ENCODE measurements around the gene APBA2. TPM values are rescaled to one million over a fixed set of nuclear protein-coding genes. Genes with fewer than 3 reads are reported as not detected.
"Not testable (repeated sequence)": the region's sequence is repeated elsewhere in the genome, so short reads cannot be mapped to it uniquely, and the experiment has no call there.

Gene APBA2
- total RNA-seq, 4 donors from 2014 or later = 7.2 to 33.8 (median 8.8) TPM

DNA sequence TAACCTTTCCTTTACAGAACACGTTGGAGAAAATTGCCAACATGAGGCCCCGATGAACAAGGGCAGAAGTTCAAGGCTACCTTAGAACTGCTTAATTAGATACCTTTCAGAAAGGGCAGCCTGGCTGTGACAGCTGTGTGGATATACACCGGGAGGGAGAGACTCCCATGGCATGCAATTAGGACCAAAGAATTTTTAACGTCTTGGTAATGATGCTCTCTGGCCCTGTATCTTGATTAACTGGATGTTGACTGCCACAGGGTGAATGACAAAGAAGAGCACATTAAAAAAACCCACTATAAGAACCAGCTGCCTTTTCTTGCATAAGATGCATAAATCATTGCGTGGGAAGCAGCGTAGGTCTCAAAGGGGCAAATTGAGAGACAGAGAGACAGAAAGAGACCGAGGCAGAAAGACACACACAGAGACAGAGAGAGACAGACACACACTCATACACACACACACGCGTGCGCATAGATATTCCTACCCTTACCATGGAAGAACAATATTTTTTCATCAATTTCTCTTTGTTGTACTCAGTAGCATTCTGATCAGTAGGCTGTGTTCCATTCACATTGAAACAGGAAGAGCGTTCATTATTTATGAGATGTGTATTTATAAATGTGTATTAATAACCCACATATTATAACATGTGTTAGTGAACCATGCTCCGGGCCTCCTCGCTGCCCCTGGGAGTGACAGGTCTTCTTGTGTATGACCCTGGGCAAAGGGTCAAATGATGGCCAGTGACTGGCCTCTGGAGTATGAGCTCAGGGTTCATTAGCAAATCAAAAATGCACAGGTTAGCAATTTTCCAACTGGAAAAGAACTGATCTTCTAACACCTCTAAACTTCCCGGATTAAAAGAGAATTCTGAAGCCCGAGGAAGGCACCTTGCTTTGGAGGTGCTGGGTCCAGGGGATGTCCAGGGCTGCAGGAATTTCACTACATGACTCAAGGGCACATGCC is 265.0 kb downstream of the APBA2 start:
- H3K36me3 ChIP-seq = no peaks in the 10 kb centered on the region
- no peaks in the 10 kb centered on the region for H3K4me1 ChIP-seq
- peaks cover 0 to 3% (median 0%) of the 10 kb centered on the region in 4 donors for H3K9me3 ChIP-seq
- DNase-seq = no peak
- no peaks in the 10 kb centered on the region for H3K27me3 ChIP-seq
- no peak overlapping the region for H3K4me3 ChIP-seq
- no peak overlapping the region for H3K27ac ChIP-seq
- TF ChIP-seq, protein P1, sequence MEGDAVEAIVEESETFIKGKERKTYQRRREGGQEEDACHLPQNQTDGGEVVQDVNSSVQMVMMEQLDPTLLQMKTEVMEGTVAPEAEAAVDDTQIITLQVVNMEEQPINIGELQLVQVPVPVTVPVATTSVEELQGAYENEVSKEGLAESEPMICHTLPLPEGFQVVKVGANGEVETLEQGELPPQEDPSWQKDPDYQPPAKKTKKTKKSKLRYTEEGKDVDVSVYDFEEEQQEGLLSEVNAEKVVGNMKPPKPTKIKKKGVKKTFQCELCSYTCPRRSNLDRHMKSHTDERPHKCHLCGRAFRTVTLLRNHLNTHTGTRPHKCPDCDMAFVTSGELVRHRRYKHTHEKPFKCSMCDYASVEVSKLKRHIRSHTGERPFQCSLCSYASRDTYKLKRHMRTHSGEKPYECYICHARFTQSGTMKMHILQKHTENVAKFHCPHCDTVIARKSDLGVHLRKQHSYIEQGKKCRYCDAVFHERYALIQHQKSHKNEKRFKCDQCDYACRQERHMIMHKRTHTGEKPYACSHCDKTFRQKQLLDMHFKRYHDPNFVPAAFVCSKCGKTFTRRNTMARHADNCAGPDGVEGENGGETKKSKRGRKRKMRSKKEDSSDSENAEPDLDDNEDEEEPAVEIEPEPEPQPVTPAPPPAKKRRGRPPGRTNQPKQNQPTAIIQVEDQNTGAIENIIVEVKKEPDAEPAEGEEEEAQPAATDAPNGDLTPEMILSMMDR (IDR thresholded peaks at IDR 0.05) = no peak
- TF ChIP-seq POLR2A (IDR thresholded peaks at IDR 0.05) = no peak

DNA sequence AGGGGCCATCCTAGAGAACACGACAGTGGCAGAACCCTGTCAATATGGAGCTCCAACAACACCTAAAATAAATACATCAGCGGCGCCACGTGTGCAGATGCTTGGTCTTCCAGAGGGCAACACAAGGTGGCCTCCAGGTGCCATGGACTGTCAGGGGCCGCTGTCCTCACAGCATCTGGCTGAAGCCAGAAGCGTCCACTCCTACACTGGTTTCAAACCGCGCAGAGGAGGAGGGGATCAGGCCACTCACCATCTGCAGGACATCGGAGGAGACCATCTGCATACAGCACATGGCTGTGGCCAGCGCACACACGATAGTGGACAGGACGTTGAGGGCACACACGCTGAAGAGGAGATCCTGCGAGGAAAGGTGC is 265.7 kb downstream of the APBA2 start:
- Histone ChIP-seq H3K36me3 (no peaks in the 10 kb centered on the region), H3K27me3 (no peaks in the 10 kb centered on the region), H3K9me3 (peaks cover 0 to 3% (median 0%) of the 10 kb centered on the region in 4 donors), H3K4me1 (no peaks in the 10 kb centered on the region), H3K27ac (no peak overlapping the region), H3K4me3 (no peak overlapping the region)
- TF ChIP-seq, protein P1 (IDR thresholded peaks at IDR 0.05) = no peak
- TF ChIP-seq POLR2A (IDR thresholded peaks at IDR 0.05) = no peak
- no peak for DNase-seq

DNA sequence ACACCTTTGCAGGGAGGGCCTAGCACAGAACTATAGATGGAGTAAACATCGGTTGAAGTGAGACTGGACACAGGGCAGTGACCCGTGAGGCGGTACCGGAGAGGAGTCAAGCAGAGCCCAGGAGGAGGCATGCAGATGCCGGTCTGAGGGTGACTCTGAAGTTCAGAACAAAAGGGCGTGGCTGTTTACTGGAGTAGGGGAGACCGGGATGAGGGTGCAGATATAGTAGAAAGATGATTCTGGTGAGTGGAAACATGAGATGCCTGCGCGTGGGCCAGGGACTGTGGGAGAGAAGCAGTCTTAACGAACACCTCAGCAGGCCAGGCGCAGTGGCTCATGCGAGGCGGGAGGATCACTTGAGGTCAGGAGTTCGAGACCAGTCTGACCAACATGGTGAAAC is 270.7 kb downstream of the APBA2 start:
- no peak overlapping the region for H3K4me3 ChIP-seq
- no peak for DNase-seq

DNA sequence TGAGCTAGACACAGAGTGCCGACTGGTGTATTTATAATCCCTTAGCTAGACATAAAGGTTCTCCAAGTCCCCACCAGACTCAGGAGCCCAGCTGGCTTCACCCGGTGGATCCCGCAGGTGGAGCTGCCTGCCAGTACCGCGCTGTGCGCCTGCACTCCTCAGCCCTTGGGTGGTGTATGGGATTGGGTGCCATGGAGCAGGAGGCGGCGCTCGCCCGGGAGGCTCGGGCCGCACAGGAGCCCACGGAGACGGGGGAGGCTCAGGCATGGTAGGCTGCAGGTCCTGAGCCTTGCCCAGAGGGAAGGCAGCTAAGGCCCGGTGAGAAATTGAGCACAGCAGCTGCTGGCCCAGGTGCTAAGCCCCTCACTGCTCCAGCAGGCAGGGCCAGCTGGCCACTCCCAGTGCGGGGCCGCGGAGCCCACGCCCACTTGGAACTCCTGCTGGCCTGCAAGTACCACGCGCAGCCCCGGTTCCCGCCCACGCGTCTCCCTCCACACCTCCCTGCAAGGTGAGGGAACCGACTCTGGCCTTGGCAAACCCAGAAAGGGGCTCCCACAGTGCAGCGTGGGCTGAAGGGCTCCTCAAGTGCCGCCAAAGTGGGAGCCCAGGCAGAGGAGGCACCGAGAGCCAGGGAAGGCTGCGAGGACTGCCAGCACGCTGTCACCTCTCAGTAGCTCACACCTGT is 274.1 kb downstream of the APBA2 start:
- no peak for DNase-seq
- Histone ChIP-seq H3K4me3 (no peak overlapping the region), H3K9me3 (peaks cover 0 to 3% (median 0%) of the 10 kb centered on the region in 4 donors), H3K4me1 (no peaks in the 10 kb centered on the region), H3K27me3 (no peaks in the 10 kb centered on the region), H3K36me3 (no peaks in the 10 kb centered on the region), H3K27ac (no peak overlapping the region)
- no peak for TF ChIP-seq POLR2A (IDR thresholded peaks at IDR 0.05)
- TF ChIP-seq, protein P1 (IDR thresholded peaks at IDR 0.05) = no peak

More for the DNA sequence above, 270.7 kb downstream of the APBA2 start:
- Histone ChIP-seq H3K27me3 (no peaks in the 10 kb centered on the region), H3K9me3 (no peaks in the 10 kb centered on the region), H3K27ac (no peak overlapping the region), H3K36me3 (no peaks in the 10 kb centered on the region), H3K4me1 (no peaks in the 10 kb centered on the region)
- TF ChIP-seq POLR2A (IDR thresholded peaks at IDR 0.05) = no peak
- TF ChIP-seq, protein P1 (IDR thresholded peaks at IDR 0.05) = no peak

GRCh38 chr15:29162411-29162810 is 276.6 kb downstream of the APBA2 start:
- Histone ChIP-seq H3K4me1 (no peaks in the 10 kb centered on the region), H3K4me3 (no peak overlapping the region), H3K27ac (no peak overlapping the region), H3K27me3 (no peaks in the 10 kb centered on the region), H3K9me3 (peaks cover 0 to 3% (median 0%) of the 10 kb centered on the region in 4 donors), H3K36me3 (no peaks in the 10 kb centered on the region)
- no peak for DNase-seq
- no peak for TF ChIP-seq POLR2A (IDR thresholded peaks at IDR 0.05)
- TF ChIP-seq, protein P1 (IDR thresholded peaks at IDR 0.05) = no peak

GRCh38 chr15:29167122-29167521 is 281.3 kb downstream of the APBA2 start:
- H3K4me1 ChIP-seq, DNase-seq, H3K4me3 ChIP-seq, H3K27ac ChIP-seq, H3K36me3 ChIP-seq, H3K27me3 ChIP-seq, H3K9me3 ChIP-seq: not testable (repeated sequence)
